Keratinocyte (primary cell): ENCODE data around the gene C19orf85.

Source experiments
- CTCF ChIP-seq, 3 experiments: IDR thresholded peaks in 1 of 3; conservative IDR thresholded peaks in 1 of 3; optimal IDR thresholded peaks in 1 of 3; 2 replicates in 2 of 3; 3 replicates in 1 of 3; pipeline versions ENCODE3 to v1.5.1; 2011; ENCODE audit warnings: low read length in 3 of 3, mild to moderate bottlenecking in 3 of 3, moderate library complexity in 2 of 3, control low read depth in 1 of 3, inconsistent platforms in 1 of 3; ENCODE audit not compliant: insufficient read depth in 2 of 3; ENCODE audit errors: extremely low read depth in 1 of 3
- EZH2 ChIP-seq: IDR thresholded peaks from one replicate; pipeline ENCODE4 v1.6.1; 2012; ENCODE audit warnings: inconsistent platforms, mild to moderate bottlenecking, low read length, moderate library complexity

- no peak for TF ChIP-seq EZH2
- peak; percentile 66 to 89 (median 79) for TF ChIP-seq CTCF (optimal IDR thresholded peaks at IDR 0.05 in 1 of 3, IDR thresholded peaks at IDR 0.05 in 1 of 3, conservative IDR thresholded peaks at IDR 0.05 in 1 of 3; ENCODE audit: extremely low read depth in 1 of 3, insufficient read depth in 2 of 3, low read length in 3 of 3)
Measured at GRCh38 chr19:55418185-55418584, 46.4 kb downstream of the C19orf85 start.
